PC-3 (cell line): ENCODE measurements around the gene PIK3R5. TPM values are rescaled to one million over a fixed set of nuclear protein-coding genes. Genes with fewer than 3 reads are reported as not detected.

Experiments used
- ATAC-seq: fragments of 200-7000 bp; cut with Tn5 transposase; 2 replicates; pipeline ENCODE4 v1.9.1; 2020; ENCODE audit warnings: mild to moderate bottlenecking, moderate library complexity
- BruUV-seq: library from RNA; stranded (reverse); fragments of 400-500 nt; replicated peaks from 2 replicates; lab custom pipeline; 2021; lab: Mats Ljungman, UMichigan
- CTCF ChIA-PET: fragments of 300-600 bp; sonication (Branson Sonifier 250); formaldehyde crosslinking; loops from one replicate; lab custom pipeline; 2022; ENCODE audit warnings: antibody characterized with exemption; lab: Charles Lee
- POLR2A ChIA-PET: fragments of 300-600 bp; sonication (Branson Sonifier 250); formaldehyde crosslinking; loops from one replicate; lab custom pipeline; 2022; ENCODE audit warnings: antibody characterized with exemption; ENCODE audit not compliant: unreplicated experiment; lab: Charles Lee
- DNase-seq: peaks from one replicate; pipeline ENCODE4 v3.0.0-alpha.2; 2015
- H2AFZ ChIP-seq: fragments of 300-600 bp; sonication (generic); 2 replicates; pipeline ENCODE4 v1.6.0; 2016; ENCODE audit warnings: antibody characterized with exemption, low read length
- H3F3A ChIP-seq: fragments of 300-600 bp; sonication (generic); one replicate; pipeline ENCODE4 v1.6.0; 2017; ENCODE audit warnings: antibody characterized with exemption, low read length, control low read depth, mild to moderate bottlenecking; ENCODE audit not compliant: unreplicated experiment
- H3K27ac ChIP-seq: fragments of 300-600 bp; sonication (generic); 2 replicates; pipeline ENCODE4 v1.5.1; 2016; ENCODE audit warnings: mild to moderate bottlenecking, low read length
- H3K27me3 ChIP-seq: fragments of 300-600 bp; sonication (generic); 2 replicates; pipeline ENCODE4 v1.6.1; 2016; ENCODE audit warnings: low read length, mixed read lengths
- H3K36me3 ChIP-seq: fragments of 300-600 bp; sonication (generic); 2 replicates; pipeline ENCODE4 v1.6.1; 2016; ENCODE audit warnings: low read depth, mixed run types, low read length, mixed read lengths
- H3K4me1 ChIP-seq: fragments of 300-600 bp; sonication (generic); 2 replicates; pipeline ENCODE4 v1.5.1; 2016; ENCODE audit warnings: low read length; ENCODE audit not compliant: insufficient read depth
- H3K4me2 ChIP-seq: fragments of 300-600 bp; sonication (generic); 2 replicates; pipeline ENCODE4 v1.6.0; 2016; ENCODE audit warnings: low read length
- H3K4me3 ChIP-seq: fragments of 300-600 bp; sonication (generic); 2 replicates; pipeline ENCODE4 v1.5.1; 2016; ENCODE audit warnings: mild to moderate bottlenecking, low read length, mixed read lengths
- H3K79me2 ChIP-seq: fragments of 300-600 bp; sonication (generic); 2 replicates; pipeline ENCODE4 v1.6.1; 2017; ENCODE audit warnings: low read length, mixed read lengths
- H3K9ac ChIP-seq: fragments of 300-600 bp; sonication (generic); 2 replicates; pipeline ENCODE4 v1.6.0; 2016; ENCODE audit warnings: mild to moderate bottlenecking, low read length
- H3K9me2 ChIP-seq: fragments of 300-600 bp; sonication (generic); replicated peaks from 2 replicates; pipeline ENCODE4 v1.6.1; 2016; ENCODE audit warnings: mixed run types, low read length, mixed read lengths
- H3K9me3 ChIP-seq: fragments of 300-600 bp; sonication (generic); 2 replicates; pipeline ENCODE4 v1.6.1; 2016; ENCODE audit warnings: low read length, mixed read lengths
- H4K20me1 ChIP-seq: fragments of 300-600 bp; sonication (generic); 2 replicates; pipeline ENCODE4 v1.6.1; 2016; ENCODE audit warnings: low read length, mixed read lengths
- CTCF ChIP-seq: fragments of 300-600 bp; sonication (generic); conservative IDR thresholded peaks from 2 replicates; pipeline ENCODE4 v1.5.1; 2017; ENCODE audit warnings: antibody characterized with exemption, low read depth, mild to moderate bottlenecking, low read length
- EZH2 ChIP-seq: fragments of 300-600 bp; sonication (generic); IDR thresholded peaks from one replicate; pipeline ENCODE4 v1.6.1; 2017; ENCODE audit warnings: antibody characterized with exemption, mild to moderate bottlenecking, low read length; ENCODE audit not compliant: unreplicated experiment
- EZH2phosphoT487 ChIP-seq: fragments of 300-600 bp; sonication (generic); IDR thresholded peaks from 2 replicates; pipeline ENCODE4 v1.6.1; 2018; ENCODE audit warnings: mild to moderate bottlenecking, antibody characterized with exemption, low read length, borderline replicate concordance
- intact Hi-C: fragments of 100-400 bp; cut with micrococcal nuclease; formaldehyde crosslinking; loops from 2 replicates; pipeline ENCODE4 v1.9.0; 2023
- total RNA-seq: library from RNA; depleted of rRNA; stranded (reverse); fragments of >200 nt; gene quantifications from 2 replicates; pipeline ENCODE4 v1.2.3, GENCODE V29; 2014

PIK3R5 gene
- total RNA-seq, 1 experiment from 2014 or later = not detected

DNA sequence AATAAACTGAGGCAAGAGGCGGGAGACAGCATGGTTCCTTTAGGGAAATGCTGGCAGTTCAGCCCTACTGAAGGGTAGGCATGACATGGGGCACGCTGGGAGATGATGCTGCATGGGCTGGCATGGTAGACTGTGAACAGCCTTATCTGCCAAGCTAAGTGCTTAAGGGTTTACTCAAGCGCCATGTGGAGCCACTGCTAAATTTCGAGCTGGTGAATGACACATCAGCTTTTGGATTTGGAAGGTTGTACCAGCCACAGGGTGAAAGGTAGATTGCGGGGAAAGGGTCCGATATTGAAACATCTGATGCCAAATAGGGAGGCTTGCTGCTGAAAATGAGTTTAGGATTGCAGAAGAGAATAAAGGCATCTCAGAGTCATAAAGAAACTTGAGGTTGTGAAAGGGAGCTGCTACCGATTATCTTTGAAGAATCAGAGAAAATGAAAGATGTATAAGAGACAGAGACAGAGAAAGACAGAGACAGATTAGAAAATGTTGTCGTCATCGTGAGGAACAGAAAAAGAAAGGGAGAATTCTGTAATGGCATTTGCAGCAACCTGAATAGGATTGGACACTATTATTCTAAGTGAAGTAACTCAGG, 16.3 kb downstream of the PIK3R5 start:
- Histone ChIP-seq H3K27me3 (peaks cover 18% of the 10 kb centered on the region), H2AFZ (no peak overlapping the region), H3F3A (no peaks in the 10 kb centered on the region), H3K79me2 (no peaks in the 10 kb centered on the region), H3K9ac (no peak overlapping the region), H4K20me1 (no peaks in the 10 kb centered on the region), H3K27ac (no peak overlapping the region), H3K4me3 (no peak overlapping the region), H3K36me3 (no peaks in the 10 kb centered on the region), H3K9me3 (no peaks in the 10 kb centered on the region), H3K4me2 (no peak overlapping the region), H3K9me2 (no peaks in the 10 kb centered on the region), H3K4me1 (no peaks in the 10 kb centered on the region)
- TF ChIP-seq EZH2 (no peak), EZH2phosphoT487 (no peak), CTCF (no peak)
- POLR2A ChIA-PET = no interaction called here
- intact Hi-C loops = no loop called here
- no peak for ATAC-seq
- no TSS peak for BruUV-seq
- CTCF ChIA-PET = interaction anchor here (0.6 kb wide), 1 partner anchor 164 kb away, joined by 3 read pairs; no protein-coding TSS in a partner anchor
- no peak for DNase-seq

GRCh38 chr17:8948462-8948861, 17.0 kb downstream of the PIK3R5 start:
- ATAC-seq = no peak
- Histone ChIP-seq H3K9me3 (no peaks in the 10 kb centered on the region), H3F3A (no peaks in the 10 kb centered on the region), H3K9ac (no peak overlapping the region), H4K20me1 (no peaks in the 10 kb centered on the region), H3K4me2 (no peak overlapping the region), H3K4me1 (no peaks in the 10 kb centered on the region), H3K36me3 (no peaks in the 10 kb centered on the region), H3K4me3 (no peak overlapping the region), H3K9me2 (no peaks in the 10 kb centered on the region), H2AFZ (no peak overlapping the region), H3K27ac (no peak overlapping the region), H3K27me3 (peaks cover 18% of the 10 kb centered on the region), H3K79me2 (no peaks in the 10 kb centered on the region)
- no peak for DNase-seq
- no peak for TF ChIP-seq EZH2
- TF ChIP-seq EZH2phosphoT487 = no peak
- TF ChIP-seq CTCF = no peak
- ChIA-PET CTCF (interaction anchor here (0.6 kb wide), 1 partner anchor 163 kb away, joined by 3 read pairs; no protein-coding TSS in a partner anchor), POLR2A (no interaction called here)
- no TSS peak for BruUV-seq
- intact Hi-C loops = no loop called here

- no peaks in the 10 kb centered on the region for H3K4me1 ChIP-seq
- H3K27me3 ChIP-seq = peaks cover 18% of the 10 kb centered on the region
- no peak overlapping the region for H3K4me3 ChIP-seq
- ChIA-PET CTCF (no interaction called here), POLR2A (no interaction called here)
- DNase-seq = no peak
- intact Hi-C loops = no loop called here
- H2AFZ ChIP-seq = no peak overlapping the region
- TF ChIP-seq EZH2phosphoT487 (no peak), CTCF (no peak), EZH2 (no peak)
- no peaks in the 10 kb centered on the region for H3K36me3 ChIP-seq
- no peak overlapping the region for H3K27ac ChIP-seq
- H3K9ac ChIP-seq = no peak overlapping the region
- BruUV-seq = no TSS peak
- H3K9me3 ChIP-seq = no peaks in the 10 kb centered on the region
- H3K4me2 ChIP-seq = no peak overlapping the region
- H3F3A ChIP-seq = no peaks in the 10 kb centered on the region
- no peaks in the 10 kb centered on the region for H3K9me2 ChIP-seq
- ATAC-seq = no peak
- H3K79me2 ChIP-seq = no peaks in the 10 kb centered on the region
- H4K20me1 ChIP-seq = no peaks in the 10 kb centered on the region
Measured at GRCh38 chr17:8947201-8947600, 18.3 kb downstream of the PIK3R5 start.
